HG02884 (cell line): ENCODE measurements around the gene CA9.

Experiments
- ATAC-seq: cut with Tn5 transposase; IDR thresholded peaks from one replicate; pipeline ENCODE4 v1.9.1; 2021; ENCODE audit warnings: mild to moderate bottlenecking, moderate library complexity; ENCODE audit not compliant: unreplicated experiment

Gene CA9

GRCh38 chr9:35690614-35691333 lies 17.0 kb downstream of the CA9 start:
- no peak for ATAC-seq

- ATAC-seq, result no peak
Observed at GRCh38 chr9:35691334-35691650, 17.6 kb downstream of the CA9 start.

DNA sequence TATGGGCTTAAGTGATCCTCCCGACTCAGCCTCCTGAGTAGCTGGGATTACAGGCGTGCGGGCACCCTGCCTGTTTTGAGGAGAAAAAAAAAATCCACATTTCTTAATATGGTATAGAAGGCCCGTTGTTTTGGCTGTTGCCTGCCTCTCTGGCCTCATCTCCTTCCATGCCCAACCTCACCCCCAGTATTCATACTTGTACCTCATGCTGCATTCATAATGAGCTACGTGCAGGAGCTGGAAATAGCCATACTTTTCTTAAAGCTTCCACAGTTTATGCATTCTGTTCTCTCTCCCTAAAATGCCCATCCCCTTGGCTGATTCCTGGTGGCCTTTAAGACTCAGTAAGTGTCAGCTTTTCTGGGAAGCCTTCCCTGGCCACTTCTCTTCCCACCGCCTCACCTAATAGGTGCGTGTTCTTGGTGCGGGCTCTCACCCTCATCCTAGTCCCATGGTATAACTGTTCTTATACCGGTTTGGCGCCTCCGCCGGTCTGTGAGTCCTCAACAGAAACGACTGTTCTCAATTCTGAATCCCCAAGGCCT lies 18.1 kb downstream of the CA9 start:
- ATAC-seq, result no peak

DNA sequence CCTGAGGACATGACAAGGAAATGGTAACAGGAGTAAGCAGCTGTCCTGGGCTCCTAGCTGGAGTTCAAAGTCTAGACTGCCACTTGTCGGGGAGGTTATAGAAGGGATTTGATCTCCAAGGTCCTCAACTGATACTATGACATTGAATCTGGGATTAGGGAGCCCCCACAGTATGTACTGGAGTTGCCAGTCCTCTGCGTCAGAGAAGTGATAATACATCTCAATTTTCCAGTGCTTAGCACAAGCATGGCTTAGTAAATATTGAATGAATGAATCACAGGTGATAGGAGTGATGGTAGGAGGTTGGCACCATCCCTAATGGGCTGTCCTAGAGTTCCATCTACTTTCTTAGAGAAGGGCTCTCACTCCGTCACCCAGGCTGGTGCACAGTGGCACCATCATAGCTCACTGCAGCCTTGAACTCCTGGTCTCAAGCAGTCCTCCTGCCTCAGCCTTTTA lies 22.2 kb downstream of the CA9 start:
- ATAC-seq, result no peak

DNA sequence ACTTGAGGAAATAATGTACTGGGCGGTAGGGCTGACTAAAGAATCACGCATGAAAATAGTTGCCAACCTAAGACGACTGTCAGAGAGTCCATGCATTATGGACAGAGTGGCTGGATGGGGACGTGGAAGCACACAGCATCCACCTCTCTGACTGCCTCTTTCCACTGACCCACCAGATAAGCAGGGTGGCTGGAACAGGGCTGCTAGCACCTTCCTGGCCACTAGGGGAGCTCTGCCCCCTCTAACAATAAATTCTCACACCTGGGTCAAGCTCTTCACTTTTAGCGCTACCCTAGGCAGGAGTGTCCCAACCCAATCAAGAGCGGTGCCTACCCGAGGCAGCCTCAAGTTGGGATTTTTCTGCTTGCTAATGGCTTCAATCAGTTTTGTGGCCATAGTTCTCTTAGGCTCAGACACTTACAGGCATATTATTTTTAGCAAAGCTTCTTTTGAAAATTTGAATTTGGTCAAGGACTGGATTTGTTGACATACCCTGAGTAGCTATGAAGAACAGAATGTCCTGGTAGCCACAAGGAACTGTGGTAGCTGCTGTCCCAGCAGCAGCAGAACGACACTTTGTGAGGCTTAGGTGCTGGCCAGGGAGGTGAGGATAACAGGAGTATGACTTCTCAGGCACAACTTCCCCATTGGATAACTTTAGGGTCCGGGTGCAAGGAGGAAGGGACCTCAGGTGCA lies 22.9 kb downstream of the CA9 start:
- no peak for ATAC-seq

DNA sequence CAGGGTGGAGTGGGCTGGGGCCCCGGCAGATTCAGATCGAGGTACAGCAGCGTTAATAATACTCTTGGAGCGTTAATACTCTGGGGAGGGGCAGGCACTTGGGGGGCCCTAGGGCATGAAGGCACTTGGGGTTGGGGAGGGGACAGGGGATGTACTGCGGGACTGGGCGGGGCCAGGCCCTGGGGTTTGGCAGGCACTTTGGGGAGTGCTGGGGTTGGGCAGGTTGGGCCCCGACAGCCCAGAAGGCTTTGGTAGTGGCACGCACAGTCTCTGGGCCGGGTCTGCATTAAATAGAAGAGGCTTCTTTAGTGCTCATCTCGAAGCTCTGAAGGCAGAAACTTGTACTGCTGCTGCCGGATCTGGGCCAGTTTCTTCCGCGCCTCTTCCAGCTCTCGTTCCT lies 23.8 kb downstream of the CA9 start:
- ATAC-seq, result no peak

GRCh38 chr9:35698231-35698630 lies 24.5 kb downstream of the CA9 start:
- ATAC-seq, result no peak

- ATAC-seq, result no peak
Observed at GRCh38 chr9:35700031-35700430, 26.3 kb downstream of the CA9 start.

DNA sequence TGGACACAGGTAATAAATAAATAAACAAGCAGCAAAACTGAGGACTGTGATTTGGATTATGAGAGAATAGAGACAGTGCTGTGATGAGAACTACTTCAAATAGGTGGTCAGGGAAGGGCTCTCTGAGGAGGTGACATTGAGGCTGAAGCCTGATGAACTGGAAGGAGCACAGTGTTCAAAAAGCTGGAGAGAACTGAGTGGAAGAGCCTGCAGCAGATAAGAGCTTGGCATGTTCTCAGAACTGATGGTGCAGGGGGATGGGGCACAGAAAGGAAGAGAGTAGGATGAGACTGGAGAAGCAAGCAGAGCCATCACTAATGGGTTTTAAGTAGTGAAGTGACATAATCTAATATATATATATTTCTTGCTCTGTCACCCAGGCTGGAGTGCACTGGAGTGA lies 27.2 kb downstream of the CA9 start:
- ATAC-seq, result no peak

DNA sequence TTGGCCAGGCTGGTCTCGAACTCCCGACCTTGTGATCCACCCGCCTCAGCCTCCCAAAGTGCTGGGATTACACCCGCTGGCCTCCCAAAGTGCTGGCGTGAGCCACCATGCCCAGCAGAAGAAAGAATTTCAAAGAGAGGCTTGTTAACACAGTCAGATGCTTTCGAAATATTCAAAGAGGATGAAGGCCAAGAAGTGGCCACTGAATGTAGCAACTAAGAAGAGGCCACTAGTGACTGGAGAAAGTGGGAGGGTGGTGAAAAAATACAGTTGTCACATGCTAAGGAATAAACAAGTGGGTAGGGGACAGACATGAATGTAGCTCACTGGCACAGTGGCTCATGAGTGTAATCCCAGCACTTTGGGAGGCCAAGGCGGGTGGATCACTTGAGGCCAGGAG lies 29.0 kb downstream of the CA9 start:
- ATAC-seq, result no peak

DNA sequence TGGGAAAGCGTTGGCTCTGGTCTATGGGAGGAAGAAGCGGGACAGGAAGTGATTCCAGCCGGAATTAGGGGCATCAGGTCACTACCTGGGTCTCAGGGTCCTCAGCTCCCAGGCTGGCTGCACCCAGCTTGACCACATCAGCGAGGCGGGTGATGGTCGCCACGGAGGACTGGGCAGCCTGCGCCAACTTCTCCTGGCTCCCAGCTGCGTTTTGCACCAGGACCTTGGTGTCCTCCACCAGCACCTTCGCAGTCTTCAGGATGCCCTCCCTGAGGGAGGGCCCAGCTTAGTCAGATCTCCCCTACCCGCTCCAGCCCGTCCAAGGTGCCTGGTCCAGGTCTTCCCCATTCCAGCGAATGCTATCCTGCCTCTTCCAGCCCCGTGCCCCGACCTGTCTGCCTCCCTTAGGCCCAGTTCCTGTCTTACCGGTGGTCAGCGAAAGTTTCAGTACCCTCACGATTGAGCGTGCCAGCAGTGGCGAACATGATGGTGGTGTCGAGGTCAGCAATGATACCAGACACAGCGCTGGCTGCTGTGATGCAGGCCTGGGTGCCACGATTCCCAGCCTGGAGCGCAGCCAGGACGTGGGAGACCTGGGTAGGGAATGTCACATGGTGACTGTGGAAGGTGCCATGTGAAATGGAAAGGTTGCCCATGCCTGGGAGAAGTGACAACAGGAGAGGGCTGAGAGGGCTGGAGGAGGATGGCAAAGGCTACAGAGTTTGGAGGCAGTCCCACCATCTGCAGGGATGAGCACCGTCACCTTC lies 30.4 kb downstream of the CA9 start:
- ATAC-seq, result no peak

- ATAC-seq, result no peak
Observed at GRCh38 chr9:35705372-35705771, 31.6 kb downstream of the CA9 start.

GRCh38 chr9:35705836-35706430 lies 32.2 kb downstream of the CA9 start:
- ATAC-seq, result no peak

DNA sequence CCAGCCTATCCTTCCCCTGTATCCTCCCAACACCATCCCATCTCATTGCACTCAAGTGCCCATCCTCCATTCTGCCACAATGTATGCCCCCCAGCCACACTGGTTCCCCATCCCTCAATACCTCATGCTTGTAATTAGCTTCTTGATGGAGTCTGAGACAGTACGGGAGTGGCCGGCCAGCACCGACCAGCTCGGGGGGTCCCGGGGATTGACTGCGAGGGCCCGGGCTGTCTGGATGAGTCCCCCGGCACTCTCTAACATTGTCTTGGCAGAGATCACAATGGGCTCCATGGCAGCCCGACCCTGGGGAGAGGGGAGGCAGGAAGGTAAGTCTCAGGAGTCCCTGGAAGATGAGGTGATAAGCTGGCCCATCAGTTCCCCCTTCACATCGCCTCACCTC lies 33.2 kb downstream of the CA9 start:
- ATAC-seq, result no peak

DNA sequence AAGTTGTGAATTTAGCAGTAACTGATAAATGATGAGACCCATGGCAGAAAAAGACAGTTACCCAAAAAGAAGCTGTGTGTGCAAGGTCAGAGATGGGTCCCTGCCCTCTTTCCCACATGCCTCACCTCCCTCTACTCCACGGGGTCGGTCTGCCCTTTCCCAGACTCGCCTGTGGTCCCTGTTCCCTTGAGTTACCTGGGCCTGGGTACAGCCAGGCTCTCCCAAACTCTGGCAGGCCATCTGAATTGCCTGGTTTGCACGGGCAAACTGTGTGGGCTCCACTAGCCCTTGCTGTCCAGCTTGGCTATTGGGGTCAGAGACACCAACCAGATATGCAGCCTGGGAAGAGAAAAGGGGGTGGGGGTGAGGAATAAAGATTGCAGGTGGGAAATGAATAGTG lies 34.4 kb downstream of the CA9 start:
- no peak for ATAC-seq

DNA sequence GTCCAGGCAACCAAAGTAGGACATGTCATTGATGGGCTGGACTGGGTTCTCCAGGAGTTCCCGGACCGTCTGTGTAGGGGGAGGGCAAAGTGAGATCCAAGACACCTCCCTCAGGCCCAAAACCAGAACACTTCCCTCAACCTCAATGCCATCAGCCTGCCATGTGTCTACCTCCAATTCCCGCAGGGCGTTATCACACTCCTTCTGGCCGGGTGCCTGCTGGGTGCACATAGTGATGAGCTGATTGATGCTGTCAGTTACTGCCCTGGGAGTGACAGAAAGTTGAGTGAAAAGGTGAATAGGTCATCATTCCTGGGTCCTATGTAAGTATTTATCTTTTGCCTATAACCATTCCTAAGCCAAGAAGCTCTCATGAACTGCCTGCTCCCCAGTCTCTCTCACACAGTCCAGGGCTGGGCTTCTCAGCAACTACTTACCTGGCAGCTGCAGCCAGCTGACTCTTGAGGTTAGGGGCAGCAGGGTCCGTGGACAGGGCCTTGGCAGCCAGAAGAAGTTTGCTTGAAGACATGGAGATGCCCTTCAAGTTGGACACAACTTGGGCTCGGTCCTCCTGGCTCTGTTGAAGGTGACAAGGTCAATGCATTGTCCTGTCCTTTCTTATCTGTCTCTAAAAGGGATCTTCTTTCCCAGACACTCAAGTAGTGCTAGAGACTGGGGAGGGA lies 37.2 kb downstream of the CA9 start:
- no peak for ATAC-seq

DNA sequence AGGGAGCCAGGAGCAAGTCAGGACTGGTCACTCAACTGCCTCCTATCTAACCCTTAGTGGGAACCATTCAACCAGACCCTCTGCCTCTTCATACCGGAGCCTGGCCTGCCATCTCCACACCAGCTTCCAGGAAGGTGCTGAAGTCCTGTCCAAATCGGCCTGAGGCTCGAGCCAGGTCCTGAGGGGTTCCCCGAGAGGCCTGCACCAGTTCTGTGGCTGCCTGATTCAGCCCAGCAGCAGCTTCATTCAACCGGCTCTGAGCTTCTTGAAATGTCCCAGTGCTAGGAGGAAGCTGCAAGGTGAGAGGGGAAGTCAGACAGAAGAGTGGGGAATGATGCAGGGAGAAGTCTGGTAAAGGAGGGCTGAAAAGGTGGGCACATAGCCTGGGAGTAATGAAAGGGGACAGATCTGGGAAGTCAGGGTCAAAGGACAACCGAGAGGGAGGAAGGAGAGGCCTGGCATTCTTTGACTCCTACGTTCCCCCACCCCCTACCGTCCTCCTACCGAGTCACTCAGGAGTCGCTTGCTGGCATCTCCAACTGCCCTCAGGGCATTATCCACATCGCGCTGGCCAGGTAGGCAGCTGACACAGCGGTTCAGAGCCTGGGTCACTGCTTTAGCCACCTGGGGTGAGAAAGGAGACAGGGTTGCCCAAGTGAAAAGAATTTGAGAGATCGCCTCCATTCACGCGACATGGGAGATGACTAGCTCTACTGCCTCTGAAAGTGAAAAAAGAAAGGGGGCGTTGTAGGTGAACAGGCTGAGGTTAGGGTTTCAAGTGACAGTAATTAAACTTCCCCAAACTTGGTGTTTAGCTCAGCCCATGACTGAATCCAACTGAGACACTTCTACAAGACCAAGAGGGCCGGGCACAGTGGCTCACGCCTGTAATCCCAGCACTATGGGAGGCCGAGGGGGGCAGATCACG lies 38.0 kb downstream of the CA9 start:
- ATAC-seq, result no peak

DNA sequence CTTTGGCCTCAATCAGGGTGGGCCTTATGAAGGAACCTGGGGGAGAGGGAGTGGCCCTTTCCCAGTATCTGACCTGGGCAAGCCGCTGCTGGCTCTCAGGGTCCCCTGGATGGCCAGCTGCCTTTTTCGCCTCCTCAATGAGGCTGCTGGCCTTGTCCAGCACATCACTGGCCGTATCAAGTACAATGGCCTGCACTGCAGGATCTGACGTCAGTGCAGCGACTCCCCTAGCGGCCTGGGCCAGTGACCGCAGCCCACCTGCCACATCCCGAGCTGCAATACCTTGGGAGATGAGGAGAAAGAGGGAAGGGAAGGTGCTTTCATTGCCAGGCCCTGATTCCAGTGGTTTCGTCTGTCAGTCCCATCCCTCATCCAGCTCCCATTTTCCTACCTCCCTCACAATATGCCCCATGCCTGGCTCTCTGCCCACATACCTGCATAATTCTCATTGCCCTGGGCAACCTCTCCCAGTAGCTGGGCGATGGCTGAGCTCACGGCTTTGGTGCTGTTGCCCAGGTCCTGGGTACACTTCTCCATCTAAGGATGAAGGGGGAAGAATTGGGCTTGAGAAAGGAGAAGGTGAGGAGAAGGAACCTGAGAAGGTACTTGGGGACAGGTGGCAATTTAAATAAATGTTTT lies 39.2 kb downstream of the CA9 start:
- no peak for ATAC-seq

DNA sequence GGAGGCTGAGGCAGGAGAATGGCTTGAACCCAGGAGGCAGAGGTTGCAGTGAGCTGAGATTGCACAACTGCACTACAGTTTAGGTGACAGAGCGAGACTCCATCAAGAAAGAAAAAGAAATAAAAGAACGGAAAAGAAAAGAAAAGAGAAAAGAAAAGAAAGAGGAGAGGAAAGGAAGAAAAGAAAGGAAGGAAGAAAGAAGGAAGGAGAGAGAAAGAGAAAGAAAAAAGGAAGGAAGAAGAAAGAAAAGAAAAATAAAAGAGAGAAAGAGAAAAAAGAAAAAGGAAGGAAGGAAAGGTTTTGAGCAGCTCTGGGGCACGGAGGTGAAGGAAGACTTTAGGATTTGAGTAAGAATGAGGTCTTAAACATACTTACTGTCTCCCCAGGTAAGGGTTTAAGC lies 39.9 kb downstream of the CA9 start:
- ATAC-seq, result no peak
